Neural cell (in vitro differentiated cells): Measurements from ENCODE around the gene SLC6A1. TPM values are rescaled to one million over a fixed set of nuclear protein-coding genes. Genes with fewer than 3 reads are reported as not detected.

Experiments
- H2AFZ ChIP-seq: fragments of 200-600, 300-800 bp; sonication (generic), shearing (Covaris generic); 2 replicates; pipeline ENCODE4 v1.6.0; 2014; ENCODE audit warnings: low read depth, mild to moderate bottlenecking, antibody characterized with exemption, low read length, moderate library complexity
- H3F3A ChIP-seq: fragments of 200-600 bp; shearing (Covaris generic); 2 replicates; pipeline ENCODE4 v1.6.1; 2016; ENCODE audit warnings: mild to moderate bottlenecking, moderate library complexity, mixed read lengths, antibody characterized with exemption, low read length; ENCODE audit not compliant: insufficient read depth, poor library complexity, severe bottlenecking
- H3K27ac ChIP-seq: fragments of 200-600, 300-800 bp; sonication (generic), shearing (Covaris generic); 2 replicates; pipeline ENCODE4 v1.5.1; 2014; ENCODE audit warnings: mild to moderate bottlenecking, low read length, moderate library complexity
- H3K27me3 ChIP-seq: fragments of 300-800, 200-600 bp; sonication (generic), shearing (Covaris generic); 2 replicates; pipeline ENCODE4 v1.6.0; 2014; ENCODE audit warnings: mild to moderate bottlenecking, low read depth, low read length, moderate library complexity; ENCODE audit not compliant: insufficient read depth
- H3K36me3 ChIP-seq: fragments of 300-800, 200-600 bp; sonication (generic), shearing (Covaris generic); 2 replicates; pipeline ENCODE4 v1.5.1; 2014; ENCODE audit warnings: mild to moderate bottlenecking, antibody characterized with exemption, low read length, moderate library complexity; ENCODE audit not compliant: insufficient read depth
- H3K4me2 ChIP-seq: fragments of 300-800, 200-600 bp; sonication (generic), shearing (Covaris generic); 2 replicates; pipeline ENCODE4 v1.6.0; 2014; ENCODE audit warnings: mild to moderate bottlenecking, low read length
- H3K4me3 ChIP-seq: fragments of 300-800, 200-600 bp; sonication (generic), shearing (Covaris generic); 2 replicates; pipeline ENCODE4 v1.5.1; 2014; ENCODE audit warnings: mild to moderate bottlenecking, low read length, moderate library complexity
- H3K79me2 ChIP-seq: fragments of 200-600 bp; shearing (Covaris generic); replicated peaks from 2 replicates; pipeline ENCODE4 v1.6.0; 2014; ENCODE audit warnings: mild to moderate bottlenecking, low read length, moderate library complexity; ENCODE audit not compliant: insufficient read depth
- H3K9ac ChIP-seq: fragments of 300-800, 200-600 bp; sonication (generic), shearing (Covaris generic); 2 replicates; pipeline ENCODE4 v1.6.1; 2016; ENCODE audit warnings: mild to moderate bottlenecking, low read length, mixed read lengths
- H3K9me2 ChIP-seq: fragments of 200-600 bp; shearing (Covaris generic); 2 replicates; pipeline ENCODE4 v1.6.1; 2016; ENCODE audit warnings: mild to moderate bottlenecking, low read length, mixed read lengths; ENCODE audit not compliant: insufficient read depth
- H3K9me3 ChIP-seq: fragments of 200-600, 300-800 bp; sonication (generic), shearing (Covaris generic); 2 replicates; pipeline ENCODE4 v1.6.1; 2016; ENCODE audit warnings: mild to moderate bottlenecking, mixed run types, low read length, moderate library complexity, mixed read lengths
- H4K20me1 ChIP-seq: fragments of 200-600 bp; shearing (Covaris generic); 2 replicates; pipeline ENCODE4 v1.6.1; 2016; ENCODE audit warnings: mild to moderate bottlenecking, mixed run types; ENCODE audit not compliant: insufficient read depth
- CTCF ChIP-seq: fragments of 450-650 bp; IDR thresholded peaks from 2 replicates; pipeline ENCODE4 v1.5.1; 2014; ENCODE audit warnings: antibody characterized with exemption, mild to moderate bottlenecking, moderate library complexity; ENCODE audit not compliant: poor library complexity, severe bottlenecking
- EP300 ChIP-seq: fragments of 450-650 bp; conservative IDR thresholded peaks from 2 replicates; pipeline ENCODE4 v1.6.1; 2014; ENCODE audit warnings: antibody characterized with exemption, mild to moderate bottlenecking, moderate library complexity; ENCODE audit not compliant: poor library complexity, severe bottlenecking
- EZH2 ChIP-seq: fragments of 200-600, 300-800 bp; shearing (Covaris generic), sonication (generic); IDR thresholded peaks from 2 replicates; pipeline ENCODE4 v1.6.1; 2014; ENCODE audit warnings: antibody characterized with exemption, low read length, borderline replicate concordance, mild to moderate bottlenecking; ENCODE audit not compliant: insufficient read depth, poor library complexity, severe bottlenecking
- MXI1 ChIP-seq: fragments of 450-650 bp; conservative IDR thresholded peaks from 2 replicates; pipeline ENCODE4 v1.6.1; 2014; ENCODE audit warnings: antibody characterized with exemption, mild to moderate bottlenecking; ENCODE audit not compliant: poor library complexity, severe bottlenecking
- POLR2AphosphoS5 ChIP-seq: IDR thresholded peaks from 2 replicates; pipeline ENCODE4 v1.6.1; 2012
- RAD21 ChIP-seq: fragments of 450-650 bp; conservative IDR thresholded peaks from 2 replicates; pipeline ENCODE4 v1.6.1; 2014; ENCODE audit warnings: antibody characterized with exemption, mild to moderate bottlenecking, moderate library complexity
- REST ChIP-seq: IDR thresholded peaks from 2 replicates; pipeline ENCODE4 v1.6.1; 2012; ENCODE audit warnings: borderline replicate concordance
- SMC3 ChIP-seq: fragments of 450-650 bp; conservative IDR thresholded peaks from 2 replicates; pipeline ENCODE4 v1.6.1; 2014; ENCODE audit warnings: antibody characterized with exemption, mild to moderate bottlenecking, moderate library complexity; ENCODE audit not compliant: poor library complexity
- TAF1 ChIP-seq: IDR thresholded peaks from 2 replicates; pipeline ENCODE4 v1.6.1; 2012; ENCODE audit warnings: low read depth
- polyA plus RNA-seq: library from polyadenylated mRNA; depleted of rRNA; stranded (reverse); fragments of >200 nt; gene quantifications from 2 replicates; pipeline ENCODE4 v1.2.3, GENCODE V29; 2014

SLC6A1 gene
- polyA plus RNA-seq, 1 donor from 2014 or later: 43.2 TPM

GRCh38 chr3:10981031-10981430, 11.5 kb upstream of the SLC6A1 start:
- Histone ChIP-seq H2AFZ (no peak overlapping the region), H3K79me2 (no peaks in the 10 kb centered on the region), H3K9me3 (no peaks in the 10 kb centered on the region), H3F3A (no peaks in the 10 kb centered on the region), H3K36me3 (no peaks in the 10 kb centered on the region), H3K27me3 (no peaks in the 10 kb centered on the region), H3K9ac (peak overlapping the region; percentile 52), H3K4me2 (no peak overlapping the region), H3K27ac (peak overlapping the region; percentile 86), H3K4me3 (no peak overlapping the region), H3K9me2 (no peaks in the 10 kb centered on the region), H4K20me1 (no peaks in the 10 kb centered on the region)
- TF ChIP-seq POLR2AphosphoS5 (no peak), MXI1 (no peak), EP300 (no peak), CTCF (no peak), RAD21 (no peak), SMC3 (no peak), TAF1 (no peak), EZH2 (no peak), REST (no peak)

GRCh38 chr3:10981961-10982360, 10.6 kb upstream of the SLC6A1 start:
- H3K79me2 ChIP-seq: no peaks in the 10 kb centered on the region
- H3K9me2 ChIP-seq: no peaks in the 10 kb centered on the region
- no peak overlapping the region for H3K27ac ChIP-seq
- no peaks in the 10 kb centered on the region for H3K27me3 ChIP-seq
- H3F3A ChIP-seq: no peaks in the 10 kb centered on the region
- no peaks in the 10 kb centered on the region for H3K36me3 ChIP-seq
- TF ChIP-seq REST: no peak
- TF ChIP-seq RAD21: no peak
- no peak for TF ChIP-seq MXI1
- TF ChIP-seq EZH2: no peak
- TF ChIP-seq TAF1: no peak
- TF ChIP-seq POLR2AphosphoS5: no peak
- no peak for TF ChIP-seq EP300
- TF ChIP-seq SMC3: no peak
- no peak for TF ChIP-seq CTCF
- H2AFZ ChIP-seq: no peak overlapping the region
- H3K4me2 ChIP-seq: no peak overlapping the region
- H3K9ac ChIP-seq: no peak overlapping the region
- no peaks in the 10 kb centered on the region for H3K9me3 ChIP-seq
- H4K20me1 ChIP-seq: no peaks in the 10 kb centered on the region
- no peak overlapping the region for H3K4me3 ChIP-seq
